ENCODE data around the gene CHST11.

DNA sequence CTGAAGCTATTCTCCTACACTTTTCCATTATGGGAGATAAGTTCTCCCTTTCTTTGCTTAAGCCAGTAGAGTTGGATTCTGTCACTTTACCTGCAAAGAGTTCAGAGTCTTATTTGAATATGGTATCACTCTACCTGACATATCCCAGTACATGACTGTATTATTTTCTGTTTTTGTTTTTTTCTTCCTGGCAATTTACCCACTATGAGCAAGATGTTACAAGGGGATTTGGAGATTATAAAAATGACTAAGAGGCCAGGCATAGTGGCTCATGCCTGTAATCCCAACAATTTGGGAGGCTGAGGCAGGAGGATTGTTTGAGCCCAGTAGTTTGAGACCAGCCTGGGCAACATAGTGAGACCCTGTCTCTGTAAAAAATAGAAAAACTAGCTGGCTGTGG lies 46.4 kb upstream of the CHST11 start:
- TF ChIP-seq EZH2 (IDR thresholded peaks at IDR 0.05) (no peak), POLR2AphosphoS5 (IDR thresholded peaks at IDR 0.05; ENCODE audit: borderline replicate concordance, low read depth, low read length) (no peak), FOXP2 (optimal IDR thresholded peaks at IDR 0.05; ENCODE audit: control extremely low read depth, extremely low read length, insufficient read depth) (no peak)
